K562 (cell line): ENCODE results near the gene NFATC1. TPM values are rescaled to one million over a fixed set of nuclear protein-coding genes. Genes with fewer than 3 reads are reported as not detected.

ENCODE experiments used
- ATAC-seq: fragments of 200-7000 bp; cut with Tn5 transposase; 3 replicates; pipeline ENCODE4 v1.9.1; 2020; ENCODE audit warnings: moderate library complexity
- BruUV-seq: library from RNA; stranded (reverse); fragments of 400-500 nt; replicated peaks from 2 replicates; lab custom pipeline; 2021; lab: Mats Ljungman, UMichigan
- CTCF ChIA-PET: fragments of 300-600 bp; formaldehyde crosslinking; extraction: SDS; loops from one replicate; lab custom pipeline; 2021; ENCODE audit warnings: low intra/inter-chr PET ratio; lab: Yijun Ruan, JAX
- POLR2A ChIA-PET: fragments of 300-600, 350-650 bp; sonication (Branson Sonifier 250); formaldehyde crosslinking; extraction: SDS; loops from one replicate; lab custom pipeline; 2021; ENCODE audit warnings: antibody characterized with exemption, inconsistent platforms; lab: Yijun Ruan, JAX
- DNase-seq, 4 experiments: peaks; one replicate each; pipeline versions ENCODE4 v3.0.0 to v3.0.0-alpha.2; 2011 to 2018; ENCODE audit warnings: low spot score in 3 of 4, mixed read lengths in 3 of 4; ENCODE audit errors: extremely low read depth in 1 of 4
- FAIRE-seq: peaks from 2 replicates; lab custom pipeline; 2011; peaks lifted over from hg19 to GRCh38; lab: Jason Lieb, UNC
- H2AFZ ChIP-seq: 2 replicates; pipeline ENCODE4 v1.6.0; 2011; ENCODE audit warnings: low read depth, low read length, control low read depth, inconsistent platforms
- H3K27ac ChIP-seq: fragments of 200-600 bp; 3 replicates; pipeline ENCODE4 v1.8.0; 2011; ENCODE audit warnings: low read depth, mild to moderate bottlenecking, control low read depth, inconsistent platforms, low read length, moderate library complexity, mixed read lengths; ENCODE audit errors: extremely low read depth
- H3K27me3 ChIP-seq, 2 experiments: fragments of 300-600 bp in 1 of 2; 2 replicates in 1 of 2; 3 replicates in 1 of 2; pipeline versions ENCODE4 v1.6.0 to v1.8.0; 2011; ENCODE audit warnings: inconsistent platforms in 2 of 2, low read length in 2 of 2, mild to moderate bottlenecking in 1 of 2, mixed read lengths in 1 of 2, moderate library complexity in 1 of 2; ENCODE audit not compliant: control insufficient read depth in 2 of 2, insufficient read depth in 2 of 2
- H3K36me3 ChIP-seq: fragments of 300-600 bp; 3 replicates; pipeline ENCODE4 v1.8.0; 2011; ENCODE audit warnings: mild to moderate bottlenecking, low read length, inconsistent platforms; ENCODE audit not compliant: control insufficient read depth, insufficient read depth
- H3K4me1 ChIP-seq, 2 experiments: fragments of 200-600 bp in 1 of 2; replicated peaks in 1 of 2; 2 replicates in 1 of 2; 3 replicates in 1 of 2; pipeline versions ENCODE4 v1.5.1 to v1.8.0; 2011; ENCODE audit warnings: inconsistent platforms in 2 of 2, low read length in 2 of 2, mild to moderate bottlenecking in 1 of 2, mixed read lengths in 1 of 2, moderate library complexity in 1 of 2; ENCODE audit not compliant: control insufficient read depth in 2 of 2, insufficient read depth in 2 of 2
- H3K4me2 ChIP-seq: 2 replicates; pipeline ENCODE4 v1.6.1; 2011; ENCODE audit warnings: low read length, control low read depth, inconsistent platforms, mixed read lengths; ENCODE audit not compliant: insufficient read depth
- H3K4me3 ChIP-seq: fragments of 200-600 bp; sonication (generic), shearing (Covaris generic); 2 replicates; pipeline ENCODE4 v1.5.1; 2016; ENCODE audit warnings: control low read depth, inconsistent platforms
- H3K79me2 ChIP-seq: fragments of 200-600 bp; 3 replicates; pipeline ENCODE4 v1.8.0; 2011; ENCODE audit warnings: low read length, inconsistent platforms; ENCODE audit not compliant: control insufficient read depth, insufficient read depth
- H3K9ac ChIP-seq, 2 experiments: 2 replicates each; pipeline versions ENCODE4 v1.6.0 to v1.6.1; 2011; ENCODE audit warnings: low read depth in 2 of 2, low read length in 2 of 2, control low read depth in 1 of 2, inconsistent platforms in 1 of 2, mild to moderate bottlenecking in 1 of 2, mixed read lengths in 1 of 2; ENCODE audit not compliant: insufficient read depth in 1 of 2
- H3K9me1 ChIP-seq: one replicate; pipeline ENCODE4 v1.6.0; 2011; ENCODE audit warnings: inconsistent platforms, mild to moderate bottlenecking, low read length, moderate library complexity; ENCODE audit not compliant: control insufficient read depth, insufficient read depth
- H3K9me3 ChIP-seq: replicated peaks from 2 replicates; pipeline ENCODE4 v1.5.1; 2011; ENCODE audit warnings: low read depth, low read length, inconsistent platforms; ENCODE audit not compliant: control insufficient read depth, insufficient read depth
- H4K20me1 ChIP-seq: replicated peaks from 2 replicates; pipeline ENCODE4 v1.6.1; 2011; ENCODE audit warnings: low read length, inconsistent platforms, mixed read lengths; ENCODE audit not compliant: control insufficient read depth, insufficient read depth
- CREM ChIP-seq: IDR thresholded peaks from 2 replicates; pipeline ENCODE4 v1.6.1; 2014; ENCODE audit warnings: antibody characterized with exemption, low read depth
- DIDO1 ChIP-seq: fragments of 450-650 bp; IDR thresholded peaks from 2 replicates; pipeline ENCODE4 v1.6.1; 2016; ENCODE audit warnings: low read depth, missing biosample characterization, missing genetic modification characterization
- ETV6 ChIP-seq, 3 experiments: fragments of 150-350 bp in 1 of 3; sonication (generic) in 1 of 3; formaldehyde crosslinking in 1 of 3; IDR thresholded peaks; 2 replicates each; pipeline versions ENCODE4 v1.6.1 to v1.8.0; 2014 to 2022; ENCODE audit warnings: borderline replicate concordance in 2 of 3, low read depth in 2 of 3, antibody characterized with exemption in 1 of 3, low read length in 1 of 3, mild to moderate bottlenecking in 1 of 3, missing genetic modification reagents in 1 of 3
- GTF2E2 ChIP-seq: fragments of 200-800 bp; sonication (Bioruptor generic); IDR thresholded peaks from 2 replicates; pipeline ENCODE4 v1.6.1; 2016; ENCODE audit warnings: missing genetic modification characterization, missing compliant biosample characterization
- HES1 ChIP-seq: fragments of 450-650 bp; IDR thresholded peaks from 2 replicates; pipeline ENCODE4 v1.6.1; 2016; ENCODE audit warnings: low read depth, mild to moderate bottlenecking, moderate library complexity
- KDM2B ChIP-seq: fragments of 250-450 bp; sonication (Bioruptor Pico); IDR thresholded peaks from 2 replicates; pipeline ENCODE4 v1.8.0; 2021; ENCODE audit warnings: mild to moderate bottlenecking, moderate library complexity
- MEIS2 ChIP-seq: fragments of 450-650 bp; IDR thresholded peaks from 2 replicates; pipeline ENCODE4 v1.6.1; 2014; ENCODE audit warnings: mild to moderate bottlenecking; ENCODE audit not compliant: partially characterized antibody
- MYBL2 ChIP-seq, 2 experiments: fragments of 450-650 bp in 1 of 2; sonication (generic) in 1 of 2; formaldehyde crosslinking in 1 of 2; IDR thresholded peaks; 2 replicates each; pipeline versions ENCODE4 v1.6.1 to v1.8.1; 2017 to 2022; ENCODE audit warnings: borderline replicate concordance in 1 of 2, inconsistent platforms in 1 of 2, low read depth in 1 of 2, mild to moderate bottlenecking in 1 of 2, missing genetic modification reagents in 1 of 2, moderate library complexity in 1 of 2
- NCOA6 ChIP-seq: fragments of 450-650 bp; IDR thresholded peaks from 2 replicates; pipeline ENCODE4 v1.6.1; 2017; ENCODE audit warnings: mild to moderate bottlenecking
- PTTG1 ChIP-seq: fragments of 450-650 bp; IDR thresholded peaks from 2 replicates; pipeline ENCODE4 v1.6.1; 2016; ENCODE audit warnings: low read depth, mild to moderate bottlenecking, missing genetic modification characterization, missing compliant biosample characterization
- RFX7 ChIP-seq: fragments of 250-450 bp; sonication (Bioruptor Pico); IDR thresholded peaks from 2 replicates; pipeline ENCODE4 v1.5.1; 2021; ENCODE audit warnings: mild to moderate bottlenecking
- SRSF1 ChIP-seq: fragments of 200-400 bp; formaldehyde crosslinking; IDR thresholded peaks from 2 replicates; pipeline ENCODE4 v1.6.1; 2017; ENCODE audit warnings: mild to moderate bottlenecking, low read depth, low read length, moderate library complexity
- ZBED1 ChIP-seq: IDR thresholded peaks from 2 replicates; pipeline ENCODE4 v1.6.1; 2014
- ZNF23 ChIP-seq: fragments of 250-450 bp; sonication (Bioruptor Pico); IDR thresholded peaks from 2 replicates; pipeline ENCODE4 v1.4.0; 2020; ENCODE audit warnings: mild to moderate bottlenecking
- WGBS: fragments of 100-300 bp; shearing (Covaris generic); methylation state at CpG from one replicate; pipeline ENCODE4 v1.1.6; 2016; ENCODE audit warnings: low coverage, mixed read lengths; ENCODE audit not compliant: insufficient coverage; ENCODE audit errors: missing lambda C conversion rate; 5-methylcytosine and 5-hydroxymethylcytosine counted together
- in situ Hi-C: fragments of 300-500 bp; cut with MboI; formaldehyde crosslinking; loops from 4 replicates; pipeline ENCODE4 v1.15.0; 2018; ENCODE audit warnings: inconsistent platforms, mixed read lengths
- intact Hi-C: fragments of 100-400 bp; cut with micrococcal nuclease; formaldehyde crosslinking; loops from 2 replicates; pipeline ENCODE4 v1.14.2; 2022
- polyA plus RNA-seq, 8 experiments: library from polyadenylated mRNA; depleted of rRNA in 4 of 8; stranded (reverse) in 5 of 8; unstranded in 3 of 8; fragments of >200 nt; fragmentation: Nextera tagmentation in 2 of 8; fragmentation: Illumina TruSeq in 1 of 8; extraction: Ambion mirVana in 2 of 8; extraction: Trizol in 1 of 8; gene quantifications; 2 replicates each; pipeline versions ENCODE4 v1.2.1 to v1.2.3, GENCODE V29; 2011 to 2014; ENCODE audit warnings: inconsistent platforms in 1 of 8, missing spikeins in 1 of 8
- total RNA-seq, 7 experiments: library from RNA; depleted of rRNA in 6 of 7; stranded (reverse); fragments of >200 nt in 6 of 7; fragmentation: Illumina TruSeq in 2 of 7; extraction: Trizol in 2 of 7; gene quantifications; 2 replicates each; pipeline versions ENCODE4 v1.2.1 to v1.2.3, GENCODE V29; 2011 to 2021; ENCODE audit warnings: low replicate concordance in 1 of 7

NFATC1 gene
- total and polyA plus RNA-seq, 9 of the 15 experiments (the other 6 are each of a cell fraction or from before 2014, with no cell fraction given): 1.1 to 16.4 (median 2.5) TPM

GRCh38 chr18:79416677-79417052 lies 20.9 kb downstream of the NFATC1 start:
- TF ChIP-seq SRSF1 (no peak), PTTG1 (tag) (no peak), ZNF23 (CRISPR knock-in tag) (no peak), HES1 (no peak), GTF2E2 (tag) (no peak), MYBL2 (IDR thresholded peaks at IDR 0.05; ENCODE audit: low read depth) (no peak), MYBL2 (CRISPR knock-in tag; IDR thresholded peaks at IDR 0.05; ENCODE audit: borderline replicate concordance) (no peak), ZBED1 (no peak), ETV6 (IDR thresholded peaks at IDR 0.05; ENCODE audit: borderline replicate concordance in 1 of 2, low read depth in 2 of 2, low read length in 1 of 2) (no peak), ETV6 (CRISPR knock-in tag; IDR thresholded peaks at IDR 0.05; ENCODE audit: borderline replicate concordance) (no peak), MEIS2 (no peak), DIDO1 (tag) (no peak), RFX7 (CRISPR knock-in tag) (no peak), KDM2B (CRISPR knock-in tag) (no peak), CREM (no peak), NCOA6 (no peak)
- DNase-seq: no peak
- H3K36me3 ChIP-seq: peaks cover 14% of the 10 kb centered on the region; the same call in 2 of the 3 replicates
- no peaks in the 10 kb centered on the region for H3K9me3 ChIP-seq
- no peaks in the 10 kb centered on the region; the same call in none of the 2 replicates for H4K20me1 ChIP-seq
- in situ Hi-C loops: no loop called here
- H3K4me3 ChIP-seq: no peak overlapping the region
- H3K79me2 ChIP-seq: peaks cover 12% of the 10 kb centered on the region; the same call in 2 of the 3 replicates
- WGBS: 81% methylated on average over 8 of the region's 12 CpGs
- no peak for FAIRE-seq
- no peak for ATAC-seq
- H3K9me1 ChIP-seq: no peaks in the 10 kb centered on the region
- BruUV-seq: no TSS peak
- intact Hi-C loops: no loop called here
- ChIA-PET CTCF (no interaction called here), POLR2A (interaction anchor here (0.6 kb wide), 1 partner anchor 133 kb away, joined by 3 read pairs; no protein-coding TSS in a partner anchor)
- no peaks in the 10 kb centered on the region for H3K27me3 ChIP-seq
- peaks cover 8 to 19% of the 10 kb centered on the region in 2 experiments; a peak in 4 of 5 replicates for H3K4me1 ChIP-seq
- H3K4me2 ChIP-seq: no peak overlapping the region
- peak overlapping the region in 1 of 2 experiments; percentile 5; a peak in 1 of 4 replicates for H3K9ac ChIP-seq
- no peak overlapping the region for H3K27ac ChIP-seq
- no peak overlapping the region for H2AFZ ChIP-seq
